ENCODE data around the gene OCEL1. TPM values are rescaled to one million over a fixed set of nuclear protein-coding genes. Genes with fewer than 3 reads are reported as not detected.

OCEL1 gene
- total and polyA plus RNA-seq, 7 experiments from 2014 or later: 21.8 to 41.1 (median 31.2) TPM

GRCh38 chr19:17240826-17241399, 14.9 kb downstream of the OCEL1 start:
- no peak for ATAC-seq

GRCh38 chr19:17242431-17243208, 16.6 kb downstream of the OCEL1 start:
- peaks cover 0 to 1% (median 0%) of the 10 kb centered on the region in 11 donors for H3K9me3 Mint-ChIP-seq
- intact Hi-C loops (cut with micrococcal nuclease): no loop called here
- Histone ChIP-seq H3K36me3 (ENCODE audit: control insufficient read depth in 2 of 3, insufficient read depth in 3 of 3, low read length in 3 of 3) (no peaks in the 10 kb centered on the region), H3K27ac (ENCODE audit: low read depth, low read length) (no peak overlapping the region), H3K27me3 (ENCODE audit: control insufficient read depth in 2 of 2, insufficient read depth in 2 of 2, low read length in 2 of 2) (no peaks in the 10 kb centered on the region), H3K4me1 (ENCODE audit: control insufficient read depth in 2 of 2, insufficient read depth in 2 of 2, low read length in 2 of 2) (peaks cover 0 to 11% of the 10 kb centered on the region in 2 donors), H3K4me3 (ENCODE audit: low read length) (no peak overlapping the region), H3K9me3 (ENCODE audit: control insufficient read depth in 2 of 3, low read length in 3 of 3) (no peaks in the 10 kb centered on the region)
- peaks cover 0 to 15% (median 0%) of the 10 kb centered on the region in 5 donors for H3K27me3 Mint-ChIP-seq
- ATAC-seq (no peak), DNase-seq (no peak)
- ChIA-PET CTCF (interaction anchor here (1.1 kb wide), 1 partner anchor 15 kb away, joined by 4 read pairs; no protein-coding TSS in a partner anchor), POLR2A (interaction anchor here (0.8 to 2.5 kb wide), 4 partner anchors 16 to 117 kb away, joined by 3 to 12 read pairs (median 4); partner anchors contain the start of genes OCEL1 and USE1)
- peaks cover 0 to 14% (median 5%) of the 10 kb centered on the region in 7 donors for H3K4me1 Mint-ChIP-seq
- H3K27ac Mint-ChIP-seq: peak overlapping the region in 2 of 9 donors; percentile 8 to 67
- peak overlapping the region in 2 of 10 donors; percentile 56 to 59 for H3K4me3 Mint-ChIP-seq
- no peaks in the 10 kb centered on the region for H3K36me3 Mint-ChIP-seq

More at GRCh38 chr19:17240826-17241399, 14.9 kb downstream of the OCEL1 start:
- peaks cover 0 to 4% (median 0%) of the 10 kb centered on the region in 5 donors for H3K27me3 Mint-ChIP-seq
- H3K36me3 Mint-ChIP-seq: no peaks in the 10 kb centered on the region
- Histone ChIP-seq H3K36me3 (ENCODE audit: control insufficient read depth in 2 of 3, insufficient read depth in 3 of 3, low read length in 3 of 3) (no peaks in the 10 kb centered on the region), H3K27ac (ENCODE audit: low read depth, low read length) (no peak overlapping the region), H3K4me1 (ENCODE audit: control insufficient read depth in 2 of 2, insufficient read depth in 2 of 2, low read length in 2 of 2) (no peaks in the 10 kb centered on the region), H3K27me3 (ENCODE audit: control insufficient read depth in 2 of 2, insufficient read depth in 2 of 2, low read length in 2 of 2) (no peaks in the 10 kb centered on the region), H3K4me3 (ENCODE audit: low read length) (no peak overlapping the region), H3K9me3 (ENCODE audit: control insufficient read depth in 2 of 3, low read length in 3 of 3) (no peaks in the 10 kb centered on the region)
- CTCF ChIA-PET: interaction anchor here (0.5 kb wide), 1 partner anchor 64 kb away, joined by 3 read pairs; no protein-coding TSS in a partner anchor
- intact Hi-C loops (cut with micrococcal nuclease): no loop called here
- H3K4me3 Mint-ChIP-seq: no peak overlapping the region
- H3K27ac Mint-ChIP-seq: peak overlapping the region in 2 of 9 donors; percentile 65 to 86
- no peak for DNase-seq
- POLR2A ChIA-PET: interaction anchor here (0.7 to 2.5 kb wide), 3 partner anchors 26 to 115 kb away, joined by 3 to 12 read pairs (median 3); partner anchors contain the start of gene USE1
- peaks cover 0 to 10% (median 0%) of the 10 kb centered on the region in 7 donors for H3K4me1 Mint-ChIP-seq
- no peaks in the 10 kb centered on the region for H3K9me3 Mint-ChIP-seq

GRCh38 chr19:17243211-17243829, 17.3 kb downstream of the OCEL1 start:
- no peak for DNase-seq
- peak overlapping the region in 6 of 10 donors; percentile 34 to 75 (median 52) for H3K4me3 Mint-ChIP-seq
- intact Hi-C loops (cut with micrococcal nuclease): no loop called here
- H3K4me3 ChIP-seq (ENCODE audit: low read length): no peak overlapping the region
- no peaks in the 10 kb centered on the region for H3K36me3 Mint-ChIP-seq
- H3K4me1 ChIP-seq (ENCODE audit: control insufficient read depth in 2 of 2, insufficient read depth in 2 of 2, low read length in 2 of 2): peaks cover 0 to 11% of the 10 kb centered on the region in 2 donors
- H3K4me1 Mint-ChIP-seq: peaks cover 0 to 14% (median 5%) of the 10 kb centered on the region in 7 donors
- ATAC-seq: no peak
- CTCF ChIA-PET: interaction anchor here (1.1 kb wide), 1 partner anchor 15 kb away, joined by 4 read pairs; no protein-coding TSS in a partner anchor
- peak overlapping the region in 1 of 9 donors; percentile 48 for H3K27ac Mint-ChIP-seq
- POLR2A ChIA-PET: interaction anchor here (0.9 to 2.5 kb wide), 2 partner anchors 28 to 117 kb away, joined by 3 to 12 read pairs; partner anchors contain the start of gene USE1
- H3K9me3 Mint-ChIP-seq: peaks cover 0 to 2% (median 0%) of the 10 kb centered on the region in 11 donors
- no peaks in the 10 kb centered on the region for H3K27me3 ChIP-seq (ENCODE audit: control insufficient read depth in 2 of 2, insufficient read depth in 2 of 2, low read length in 2 of 2)
- no peaks in the 10 kb centered on the region for H3K36me3 ChIP-seq (ENCODE audit: control insufficient read depth in 2 of 3, insufficient read depth in 3 of 3, low read length in 3 of 3)
- peaks cover 0 to 16% (median 0%) of the 10 kb centered on the region in 5 donors for H3K27me3 Mint-ChIP-seq
- no peak overlapping the region for H3K27ac ChIP-seq (ENCODE audit: low read depth, low read length)
- H3K9me3 ChIP-seq (ENCODE audit: control insufficient read depth in 2 of 3, low read length in 3 of 3): no peaks in the 10 kb centered on the region

- peaks cover 0 to 11% of the 10 kb centered on the region in 2 donors for H3K4me1 ChIP-seq (ENCODE audit: control insufficient read depth in 2 of 2, insufficient read depth in 2 of 2, low read length in 2 of 2)
- Mint-ChIP-seq H3K36me3 (no peaks in the 10 kb centered on the region), H3K9me3 (peaks cover 0 to 2% (median 0%) of the 10 kb centered on the region in 11 donors), H3K4me3 (peak overlapping the region in 9 of 10 donors; percentile 34 to 75 (median 52)), H3K27me3 (peaks cover 0 to 16% (median 0%) of the 10 kb centered on the region in 5 donors), H3K4me1 (peaks cover 0 to 14% (median 5%) of the 10 kb centered on the region in 7 donors), H3K27ac (peak overlapping the region in 1 of 9 donors; percentile 48)
- no peak overlapping the region for H3K27ac ChIP-seq (ENCODE audit: low read depth, low read length)
- ATAC-seq: no peak
- no peak overlapping the region for H3K4me3 ChIP-seq (ENCODE audit: low read length)
- intact Hi-C loops (cut with micrococcal nuclease): no loop called here
- H3K27me3 ChIP-seq (ENCODE audit: control insufficient read depth in 2 of 2, insufficient read depth in 2 of 2, low read length in 2 of 2): no peaks in the 10 kb centered on the region
- H3K9me3 ChIP-seq (ENCODE audit: control insufficient read depth in 2 of 3, low read length in 3 of 3): no peaks in the 10 kb centered on the region
- ChIA-PET CTCF (interaction anchor here (1.1 kb wide), 1 partner anchor 16 kb away, joined by 4 read pairs; no protein-coding TSS in a partner anchor), POLR2A (interaction anchor here (0.9 to 1.3 kb wide), 3 partner anchors 8 to 118 kb away, joined by 3 to 5 read pairs (median 3); no protein-coding TSS in a partner anchor)
- no peak for DNase-seq
- H3K36me3 ChIP-seq (ENCODE audit: control insufficient read depth in 2 of 3, insufficient read depth in 3 of 3, low read length in 3 of 3): no peaks in the 10 kb centered on the region
Measured at GRCh38 chr19:17243830-17244617, 18.0 kb downstream of the OCEL1 start.

- peak overlapping the region in 9 of 10 donors; percentile 29 to 75 (median 52) for H3K4me3 Mint-ChIP-seq
- Histone ChIP-seq H3K27ac (ENCODE audit: low read depth, low read length) (no peak overlapping the region), H3K27me3 (ENCODE audit: control insufficient read depth in 2 of 2, insufficient read depth in 2 of 2, low read length in 2 of 2) (no peaks in the 10 kb centered on the region), H3K4me1 (ENCODE audit: control insufficient read depth in 2 of 2, insufficient read depth in 2 of 2, low read length in 2 of 2) (peaks cover 0 to 11% of the 10 kb centered on the region in 2 donors), H3K9me3 (ENCODE audit: control insufficient read depth in 2 of 3, low read length in 3 of 3) (no peaks in the 10 kb centered on the region), H3K4me3 (ENCODE audit: low read length) (no peak overlapping the region), H3K36me3 (ENCODE audit: control insufficient read depth in 2 of 3, insufficient read depth in 3 of 3, low read length in 3 of 3) (no peaks in the 10 kb centered on the region)
- POLR2A ChIA-PET: interaction anchor here (1.0 to 1.3 kb wide), 3 partner anchors 9 to 30 kb away, joined by 3 to 5 read pairs (median 3); partner anchors contain the start of gene USE1
- peaks cover 0 to 16% (median 0%) of the 10 kb centered on the region in 5 donors for H3K27me3 Mint-ChIP-seq
- CTCF ChIA-PET: no interaction called here
- peaks cover 0 to 14% (median 5%) of the 10 kb centered on the region in 7 donors for H3K4me1 Mint-ChIP-seq
- H3K9me3 Mint-ChIP-seq: peaks cover 0 to 2% (median 0%) of the 10 kb centered on the region in 11 donors
- intact Hi-C loops (cut with micrococcal nuclease): loop anchor here in 1 of 2 donors (1.0 kb wide), 1 partner anchor 10 kb away; no protein-coding TSS in a partner anchor
- ATAC-seq (no peak), DNase-seq (peak in 2 of 9 donors; percentile 22 to 29)
- H3K36me3 Mint-ChIP-seq: no peaks in the 10 kb centered on the region
- no peak overlapping the region for H3K27ac Mint-ChIP-seq
Measured at GRCh38 chr19:17244618-17245534, 18.9 kb downstream of the OCEL1 start.
